AG09309 (cell line): ENCODE results near the gene TNP2.

Experiments
- DNase-seq: peaks from one replicate; pipeline ENCODE4 v3.0.0-alpha.2; 2010; ENCODE audit warnings: low read depth
- H3K4me3 ChIP-seq: 2 replicates; pipeline ENCODE4 v1.5.1; 2011; ENCODE audit warnings: mild to moderate bottlenecking, low read depth, low read length, moderate library complexity; ENCODE audit not compliant: control insufficient read depth
- CTCF ChIP-seq: IDR thresholded peaks from 2 replicates; pipeline ENCODE4 v1.5.1; 2011; ENCODE audit warnings: mild to moderate bottlenecking, low read depth, low read length, inconsistent platforms; ENCODE audit not compliant: insufficient read depth, control insufficient read depth; ENCODE audit errors: missing control alignments

TNP2 gene

GRCh38 chr16:11270602-11271162 is 1.6 kb upstream of the TNP2 start:
- TF ChIP-seq CTCF, result no peak
- H3K4me3 ChIP-seq, result no peak overlapping the region
- DNase-seq, result no peak

- no peak overlapping the region for H3K4me3 ChIP-seq
- DNase-seq, result no peak
- TF ChIP-seq CTCF, result no peak
Observed at GRCh38 chr16:11265124-11265523, 4.0 kb downstream of the TNP2 start.

GRCh38 chr16:11264155-11264832 is 4.8 kb downstream of the TNP2 start:
- no peak for DNase-seq
- no peak for TF ChIP-seq CTCF
- H3K4me3 ChIP-seq, result no peak overlapping the region

- TF ChIP-seq CTCF, result no peak
- no peak overlapping the region for H3K4me3 ChIP-seq
- no peak for DNase-seq
Observed at GRCh38 chr16:11263737-11264136, 5.4 kb downstream of the TNP2 start.

- DNase-seq, result no peak
- H3K4me3 ChIP-seq, result no peak overlapping the region
- no peak for TF ChIP-seq CTCF
Observed at GRCh38 chr16:11262915-11263314, 6.2 kb downstream of the TNP2 start.

- no peak for TF ChIP-seq CTCF
- H3K4me3 ChIP-seq, result no peak overlapping the region
- no peak for DNase-seq
Observed at GRCh38 chr16:11260596-11260966, 8.5 kb downstream of the TNP2 start.
